C4-2B (cell line): ENCODE results near the gene DNM1.

ENCODE experiments used
- H3K27ac ChIP-seq: fragments of 450-650 bp; 2 replicates; pipeline ENCODE4 v1.5.1; 2017
- CTCF ChIP-seq: fragments of 450-650 bp; conservative IDR thresholded peaks from 2 replicates; pipeline ENCODE4 v1.5.1; 2017; ENCODE audit warnings: mild to moderate bottlenecking
- ZFX ChIP-seq: fragments of 450-650 bp; IDR thresholded peaks from 2 replicates; pipeline ENCODE4 v1.6.1; 2017

Gene DNM1

GRCh38 chr9:128298535-128299482, 95.6 kb downstream of the DNM1 start:
- no peak overlapping the region for H3K27ac ChIP-seq

GRCh38 chr9:128304136-128304970, 101.2 kb downstream of the DNM1 start:
- TF ChIP-seq CTCF (no peak), ZFX (no peak)
- no peak overlapping the region for H3K27ac ChIP-seq

More at GRCh38 chr9:128298535-128299482, 95.6 kb downstream of the DNM1 start:
- no peak for TF ChIP-seq ZFX
- TF ChIP-seq CTCF, result no peak
